HCT116 (cell line): ENCODE results near the gene CNDP1. TPM values are rescaled to one million over a fixed set of nuclear protein-coding genes. Genes with fewer than 3 reads are reported as not detected.

Experiments
- ATAC-seq: fragments of 200-7000 bp; cut with Tn5 transposase; 2 replicates; pipeline ENCODE4 v1.9.1; 2020; ENCODE audit warnings: mild to moderate bottlenecking, moderate library complexity
- BruUV-seq: library from RNA; stranded (reverse); fragments of 400-500 nt; replicated peaks from 2 replicates; lab custom pipeline; 2021; lab: Mats Ljungman, UMichigan
- CTCF ChIA-PET: fragments of 300-600 bp; sonication (Branson Sonifier 250); formaldehyde crosslinking; loops from one replicate; lab custom pipeline; 2021; ENCODE audit warnings: antibody characterized with exemption; lab: Charles Lee
- POLR2A ChIA-PET: fragments of 300-600, 350-600 bp; sonication (Branson Sonifier 250); formaldehyde crosslinking; loops from one replicate; lab custom pipeline; 2021; ENCODE audit warnings: antibody characterized with exemption; lab: Charles Lee
- RAD21 ChIA-PET, 2 experiments: fragments of 300-600 bp; sonication (Branson Sonifier 250); formaldehyde crosslinking; loops; one replicate each; lab custom pipeline; 2023; ENCODE audit warnings: low total read pairs in 2 of 2; ENCODE audit not compliant: uncharacterized antibody in 2 of 2, unreplicated experiment in 2 of 2, low non-redundant PET in 1 of 2; lab: Charles Lee
- DNase-seq: peaks from one replicate; pipeline ENCODE4 v3.0.0-alpha.2; 2010; ENCODE audit warnings: low read depth, low spot score
- H2AFZ ChIP-seq: fragments of 200-600 bp; shearing (Covaris generic), sonication (generic); 2 replicates; pipeline ENCODE4 v1.6.1; 2017; ENCODE audit warnings: low read depth, mixed run types, mixed read lengths, antibody characterized with exemption, low read length; ENCODE audit not compliant: poor library complexity, severe bottlenecking
- H3K27ac ChIP-seq: 2 replicates; pipeline ENCODE4 v1.5.1; 2012; ENCODE audit warnings: low read depth, low read length
- H3K27me3 ChIP-seq: fragments of 200-600 bp; sonication (generic); 2 replicates; pipeline ENCODE4 v1.6.1; 2016; ENCODE audit warnings: mixed run types, low read length, mixed read lengths; ENCODE audit not compliant: insufficient read depth
- H3K36me3 ChIP-seq, 2 experiments: fragments of 200-500 bp in 1 of 2; fragments of 200-600 bp in 1 of 2; sonication (Bioruptor generic) in 1 of 2; sonication (generic) in 1 of 2; 2 replicates each; pipeline versions ENCODE4 v1.5.1 to v1.6.1; 2014 to 2016; ENCODE audit warnings: low read length in 2 of 2, inconsistent platforms in 1 of 2, mixed read lengths in 1 of 2, mixed run types in 1 of 2; ENCODE audit not compliant: insufficient read depth in 2 of 2, control insufficient read depth in 1 of 2
- H3K4me1 ChIP-seq, 2 experiments: fragments of 200-600 bp in 1 of 2; sonication (generic) in 1 of 2; 2 replicates each; pipeline versions ENCODE4 v1.5.1 to v1.6.1; 2012 to 2017; ENCODE audit warnings: low read length in 2 of 2, inconsistent platforms in 1 of 2, mild to moderate bottlenecking in 1 of 2, mixed read lengths in 1 of 2, mixed run types in 1 of 2, moderate library complexity in 1 of 2; ENCODE audit not compliant: insufficient read depth in 2 of 2, control insufficient read depth in 1 of 2
- H3K4me2 ChIP-seq: fragments of 200-600 bp; sonication (generic); 2 replicates; pipeline ENCODE4 v1.6.1; 2017; ENCODE audit warnings: mixed run types, low read length, mixed read lengths
- H3K4me3 ChIP-seq, 2 experiments: fragments of 200-600 bp in 1 of 2; sonication (generic) in 1 of 2; replicated peaks in 1 of 2; 2 replicates each; pipeline ENCODE4 v1.5.1; 2011 to 2016; ENCODE audit warnings: low read length in 2 of 2, control low read depth in 1 of 2, low read depth in 1 of 2, mild to moderate bottlenecking in 1 of 2, mixed read lengths in 1 of 2, mixed run types in 1 of 2
- H3K79me2 ChIP-seq: fragments of 200-600 bp; sonication (generic); 2 replicates; pipeline ENCODE4 v1.6.1; 2017; ENCODE audit warnings: mild to moderate bottlenecking, mixed run types, low read length, moderate library complexity, mixed read lengths; ENCODE audit not compliant: insufficient read depth
- H3K9ac ChIP-seq: fragments of 200-600 bp; sonication (generic); 2 replicates; pipeline ENCODE4 v1.6.1; 2016; ENCODE audit warnings: low read length, mixed read lengths
- H3K9me2 ChIP-seq: fragments of 200-600 bp; sonication (generic), shearing (Covaris generic); 2 replicates; pipeline ENCODE4 v1.6.1; 2017; ENCODE audit warnings: mixed run types, mild to moderate bottlenecking, moderate library complexity; ENCODE audit not compliant: insufficient read depth
- H3K9me3 ChIP-seq, 2 experiments: fragments of 200-500 bp in 1 of 2; fragments of 200-600 bp in 1 of 2; sonication (Bioruptor generic) in 1 of 2; sonication (generic) in 1 of 2; 2 replicates each; pipeline ENCODE4 v1.6.1; 2014 to 2017; ENCODE audit warnings: low read length in 2 of 2, mixed read lengths in 2 of 2, inconsistent platforms in 1 of 2, low read depth in 1 of 2, mild to moderate bottlenecking in 1 of 2, mixed run types in 1 of 2, moderate library complexity in 1 of 2; ENCODE audit not compliant: control insufficient read depth in 1 of 2, insufficient read depth in 1 of 2
- H4K20me1 ChIP-seq: fragments of 200-600 bp; sonication (generic), shearing (Covaris generic); 2 replicates; pipeline ENCODE4 v1.6.1; 2017; ENCODE audit warnings: mixed run types, mild to moderate bottlenecking, moderate library complexity; ENCODE audit not compliant: insufficient read depth
- ATF3 ChIP-seq: IDR thresholded peaks from 2 replicates; pipeline ENCODE4 v1.6.1; 2012
- CBX3 ChIP-seq: IDR thresholded peaks from 2 replicates; pipeline ENCODE4 v1.6.1; 2012; ENCODE audit warnings: low read depth
- CEBPB ChIP-seq: IDR thresholded peaks from 2 replicates; pipeline ENCODE4 v1.6.1; 2012; ENCODE audit warnings: low read depth
- CTCF ChIP-seq, 3 experiments: fragments of 200-600 bp in 1 of 3; sonication (generic) in 1 of 3; IDR thresholded peaks in 2 of 3; conservative IDR thresholded peaks in 1 of 3; 2 replicates each; pipeline ENCODE4 v1.5.1; 2012 to 2017; ENCODE audit warnings: low read depth in 2 of 3, low read length in 2 of 3, antibody characterized with exemption in 1 of 3, borderline replicate concordance in 1 of 3, control low read depth in 1 of 3, mild to moderate bottlenecking in 1 of 3, mixed read lengths in 1 of 3, mixed run types in 1 of 3, moderate library complexity in 1 of 3; ENCODE audit not compliant: insufficient read depth in 1 of 3
- ELF1 ChIP-seq: IDR thresholded peaks from 2 replicates; pipeline ENCODE4 v1.6.1; 2012; ENCODE audit warnings: low read depth, borderline replicate concordance
- EZH2 ChIP-seq: fragments of 200-600 bp; sonication (generic); IDR thresholded peaks from 2 replicates; pipeline ENCODE4 v1.6.1; 2017; ENCODE audit warnings: antibody characterized with exemption, mixed run types
- FOSL1 ChIP-seq: IDR thresholded peaks from 2 replicates; pipeline ENCODE4 v1.6.1; 2012; ENCODE audit warnings: low read depth
- SRF ChIP-seq: IDR thresholded peaks from 2 replicates; pipeline ENCODE4 v1.6.1; 2012; ENCODE audit warnings: low read depth
- TCF7L2 ChIP-seq: IDR thresholded peaks from 2 replicates; pipeline ENCODE4 v1.7.0; 2011; ENCODE audit warnings: borderline replicate concordance, inconsistent platforms; ENCODE audit not compliant: insufficient read depth, insufficient read length; ENCODE audit errors: extremely low read depth
- ZFX ChIP-seq: fragments of 450-650 bp; IDR thresholded peaks from 2 replicates; pipeline ENCODE4 v1.6.1; 2017
- intact Hi-C: fragments of 100-400 bp; cut with micrococcal nuclease; formaldehyde crosslinking; loops from 2 replicates; pipeline ENCODE4 v1.10.0; 2022
- total RNA-seq: library from RNA; stranded (reverse); gene quantifications from one replicate; pipeline ENCODE4 v1.2.1, GENCODE V29; 2021; ENCODE audit not compliant: unreplicated experiment

The CNDP1 gene
- total RNA-seq, 1 experiment from 2014 or later, result not detected

GRCh38 chr18:74509856-74510769 lies 24.2 kb upstream of the CNDP1 start:
- no peak for ATAC-seq
- no peaks in the 10 kb centered on the region for H3K79me2 ChIP-seq
- no peak overlapping the region for H3K4me2 ChIP-seq
- no peaks in the 10 kb centered on the region for H3K9me2 ChIP-seq
- no TSS peak for BruUV-seq
- CTCF ChIA-PET, result no interaction called here
- POLR2A ChIA-PET, result no interaction called here
- H3K9ac ChIP-seq, result no peak overlapping the region
- H3K4me1 ChIP-seq, result no peaks in the 10 kb centered on the region
- no peaks in the 10 kb centered on the region for H3K9me3 ChIP-seq
- no peaks in the 10 kb centered on the region for H3K27me3 ChIP-seq
- intact Hi-C loops, result no loop called here
- TF ChIP-seq TCF7L2 (no peak), SRF (no peak), ELF1 (no peak)
- H3K36me3 ChIP-seq, result peaks cover 10 to 22% of the 10 kb centered on the region in 2 experiments; a peak in 3 of 4 replicates
- no peak overlapping the region for H2AFZ ChIP-seq
- RAD21 ChIA-PET, result no interaction called here
- no peak for DNase-seq
- no peak overlapping the region for H3K27ac ChIP-seq
- H4K20me1 ChIP-seq, result no peaks in the 10 kb centered on the region
- H3K4me3 ChIP-seq, result no peak overlapping the region

GRCh38 chr18:74510770-74511095 lies 23.6 kb upstream of the CNDP1 start:
- intact Hi-C loops, result no loop called here
- ChIA-PET POLR2A (no interaction called here), RAD21 (no interaction called here), CTCF (no interaction called here)
- Histone ChIP-seq H3K9me2 (no peaks in the 10 kb centered on the region), H3K27ac (no peak overlapping the region), H3K27me3 (no peaks in the 10 kb centered on the region), H3K9ac (no peak overlapping the region), H2AFZ (no peak overlapping the region), H3K4me1 (no peaks in the 10 kb centered on the region), H3K36me3 (peaks cover 10 to 24% of the 10 kb centered on the region in 2 experiments; a peak in 3 of 4 replicates), H3K79me2 (no peaks in the 10 kb centered on the region), H3K4me2 (no peak overlapping the region), H3K9me3 (no peaks in the 10 kb centered on the region), H3K4me3 (no peak overlapping the region), H4K20me1 (no peaks in the 10 kb centered on the region)
- no peak for TF ChIP-seq FOSL1
- no peak for TF ChIP-seq ZFX
- TF ChIP-seq CTCF (IDR thresholded peaks at IDR 0.05 in 2 of 3, conservative IDR thresholded peaks at IDR 0.05 in 1 of 3; ENCODE audit: borderline replicate concordance in 1 of 3, insufficient read depth in 1 of 3, low read depth in 2 of 3, low read length in 2 of 3), result no peak
- no peak for TF ChIP-seq CBX3
- TF ChIP-seq CEBPB, result no peak
- no peak for TF ChIP-seq EZH2
- no peak for TF ChIP-seq SRF
- TF ChIP-seq ATF3, result no peak
- no peak for DNase-seq
- ATAC-seq, result no peak
- no TSS peak for BruUV-seq
